GM04504 (cell line): ENCODE results near the gene MS4A18.

Source experiments
- DNase-seq: peaks from one replicate; pipeline ENCODE4 v3.0.0-alpha.2; 2012; ENCODE audit warnings: low read depth

The MS4A18 gene

GRCh38 chr11:60788401-60789125 is 64.0 kb downstream of the MS4A18 start:
- no peak for DNase-seq

- no peak for DNase-seq
These were observed 66.2 kb downstream of the MS4A18 start for GRCh38 chr11:60790726-60791125.

GRCh38 chr11:60791153-60791933 is 66.8 kb downstream of the MS4A18 start:
- DNase-seq: no peak

GRCh38 chr11:60792521-60792920 is 68.0 kb downstream of the MS4A18 start:
- no peak for DNase-seq
